GM13977 (cell line): ENCODE measurements around the gene TEAD1.

ENCODE experiments used
- DNase-seq: peaks from one replicate; pipeline ENCODE4 v3.0.0; 2012; ENCODE audit warnings: low spot score
- CTCF ChIP-seq: IDR thresholded peaks from 2 replicates; pipeline ENCODE4 v1.5.1; 2012; ENCODE audit warnings: mild to moderate bottlenecking, control low read depth; ENCODE audit not compliant: insufficient read depth; ENCODE audit errors: extremely low read depth, missing control alignments
- in situ Hi-C: fragments of 300-500 bp; cut with MboI; formaldehyde crosslinking; loops from one replicate; pipeline ENCODE4 v1.12.0; 2022; ENCODE audit warnings: low sequenced_read_pairs, low pct_unique_long_range_greater_than_20kb, mixed read lengths, inconsistent platforms; ENCODE audit not compliant: unreplicated experiment

TEAD1 gene

GRCh38 chr11:12693094-12693478, 18.9 kb downstream of the TEAD1 start:
- in situ Hi-C loops, result no loop called here
- TF ChIP-seq CTCF, result no peak
- DNase-seq, result no peak

- no peak for DNase-seq
- in situ Hi-C loops, result no loop called here
- TF ChIP-seq CTCF, result no peak
Observed at GRCh38 chr11:12693479-12694182, 19.4 kb downstream of the TEAD1 start.

GRCh38 chr11:12694183-12694531, 19.9 kb downstream of the TEAD1 start:
- in situ Hi-C loops, result no loop called here
- TF ChIP-seq CTCF, result no peak
- no peak for DNase-seq

- in situ Hi-C loops, result no loop called here
- TF ChIP-seq CTCF, result no peak
- DNase-seq, result no peak
Observed at GRCh38 chr11:12695221-12695794, 21.1 kb downstream of the TEAD1 start.

GRCh38 chr11:12695873-12696272, 21.7 kb downstream of the TEAD1 start:
- no peak for TF ChIP-seq CTCF
- DNase-seq, result no peak
- in situ Hi-C loops, result no loop called here

GRCh38 chr11:12696911-12697581, 22.8 kb downstream of the TEAD1 start:
- no peak for DNase-seq

More at GRCh38 chr11:12696911-12697581, 22.8 kb downstream of the TEAD1 start:
- no peak for TF ChIP-seq CTCF
- in situ Hi-C loops, result no loop called here
